Activated CD4-positive, alpha-beta memory T cell treated with anti-CD3 and anti-CD28 coated beads for 36 hours (primary cell): Measurements from ENCODE around the gene PRRG4. TPM values are rescaled to one million over a fixed set of nuclear protein-coding genes. Genes with fewer than 3 reads are reported as not detected.
"Not testable (repeated sequence)": the region's sequence is repeated elsewhere in the genome, so short reads cannot be mapped to it uniquely, and the experiment has no call there.

Source experiments
- CTCF ChIA-PET: fragments of 350-600 bp; sonication (Branson Sonifier 250); formaldehyde crosslinking; loops from one replicate; lab custom pipeline; 2021; ENCODE audit warnings: antibody characterized with exemption, inconsistent platforms; lab: Charles Lee
- POLR2A ChIA-PET: fragments of 350-600 bp; sonication (Branson Sonifier 250); formaldehyde crosslinking; loops from one replicate; lab custom pipeline; 2021; ENCODE audit warnings: antibody characterized with exemption; lab: Charles Lee
- DNase-seq: peaks from one replicate; pipeline ENCODE4 v3.0.0-alpha.2; 2020
- H3K27ac Mint-ChIP-seq: one replicate; pipeline ENCODE4 v1.8.0; 2021; ENCODE audit warnings: mixed read lengths
- H3K27me3 Mint-ChIP-seq: one replicate; pipeline ENCODE4 v1.8.0; 2021; ENCODE audit warnings: mixed read lengths
- H3K36me3 Mint-ChIP-seq: one replicate; pipeline ENCODE4 v1.8.0; 2021; ENCODE audit warnings: mixed read lengths
- H3K4me1 Mint-ChIP-seq: one replicate; pipeline ENCODE4 v1.8.0; 2021; ENCODE audit warnings: low read depth, mixed read lengths
- H3K4me3 Mint-ChIP-seq: one replicate; pipeline ENCODE4 v1.8.0; 2021; ENCODE audit warnings: mild to moderate bottlenecking, mixed read lengths
- H3K9me3 Mint-ChIP-seq: one replicate; pipeline ENCODE4 v1.8.0; 2021; ENCODE audit warnings: mixed read lengths
- intact Hi-C: fragments of 100-400 bp; cut with micrococcal nuclease; formaldehyde crosslinking; loops from one replicate; pipeline ENCODE4 v1.15.1; 2023
- total RNA-seq, 2 experiments: library from RNA; stranded (reverse); gene quantifications; one replicate each; pipeline ENCODE4 v1.2.3, GENCODE V29; 2021

Gene PRRG4
- total RNA-seq, 2 experiments from 2014 or later = 0.24 to 0.43 TPM

GRCh38 chr11:32888384-32888710 is 58.6 kb downstream of the PRRG4 start:
- CTCF ChIA-PET = interaction anchor here (0.7 kb wide), 1 partner anchor 9 kb away, joined by 3 read pairs; no protein-coding TSS in a partner anchor
- H3K4me3 Mint-ChIP-seq, POLR2A ChIA-PET: not testable (repeated sequence)

GRCh38 chr11:32888805-32889204 is 59.1 kb downstream of the PRRG4 start:
- DNase-seq = no peak
- Mint-ChIP-seq H3K4me1 (peaks cover 10% of the 10 kb centered on the region), H3K27me3 (no peaks in the 10 kb centered on the region), H3K4me3 (no peak overlapping the region), H3K9me3 (no peaks in the 10 kb centered on the region), H3K36me3 (no peaks in the 10 kb centered on the region), H3K27ac (no peak overlapping the region)
- POLR2A ChIA-PET = no interaction called here
- intact Hi-C loops = no loop called here
- CTCF ChIA-PET = interaction anchor here (0.7 kb wide), 1 partner anchor 10 kb away, joined by 3 read pairs; no protein-coding TSS in a partner anchor

More at GRCh38 chr11:32888384-32888710, 58.6 kb downstream of the PRRG4 start:
- H3K9me3 Mint-ChIP-seq, H3K36me3 Mint-ChIP-seq, H3K27ac Mint-ChIP-seq, DNase-seq, intact Hi-C loops, H3K4me1 Mint-ChIP-seq, H3K27me3 Mint-ChIP-seq: not testable (repeated sequence)

GRCh38 chr11:32890843-32891656 is 61.3 kb downstream of the PRRG4 start:
- CTCF ChIA-PET = no interaction called here
- intact Hi-C loops = loop anchor here (5.0 kb wide), 3 partner anchors 64 to 309 kb away; partner anchors contain the start of genes CSTF3, EIF3M and PRRG4
- Mint-ChIP-seq H3K36me3 (no peaks in the 10 kb centered on the region), H3K4me3 (peak overlapping the region; percentile 24), H3K27me3 (no peaks in the 10 kb centered on the region), H3K27ac (peak overlapping the region; percentile 89), H3K9me3 (no peaks in the 10 kb centered on the region), H3K4me1 (peaks cover 27% of the 10 kb centered on the region)
- POLR2A ChIA-PET = interaction anchor here (0.6 to 1.2 kb wide), 2 partner anchors 120 to 152 kb away, joined by 3 read pairs; no protein-coding TSS in a partner anchor
- DNase-seq = no peak

GRCh38 chr11:32891657-32892354 is 62.1 kb downstream of the PRRG4 start:
- intact Hi-C loops = loop anchor here (1.0 to 5.0 kb wide), 6 partner anchors 65 to 367 kb away; partner anchors contain the start of genes CSTF3, EIF3M and PRRG4
- DNase-seq = no peak
- peaks cover 28% of the 10 kb centered on the region for H3K4me1 Mint-ChIP-seq
- no peaks in the 10 kb centered on the region for H3K9me3 Mint-ChIP-seq
- ChIA-PET POLR2A (interaction anchor here (0.6 to 1.2 kb wide), 7 partner anchors 13 to 169 kb away, joined by 3 to 5 read pairs (median 3); no protein-coding TSS in a partner anchor), CTCF (interaction anchor here (0.7 to 1.1 kb wide), 3 partner anchors 21 to 172 kb away, joined by 3 read pairs; no protein-coding TSS in a partner anchor)
- H3K27me3 Mint-ChIP-seq = no peaks in the 10 kb centered on the region
- H3K4me3 Mint-ChIP-seq = peak overlapping the region; percentile 78
- no peaks in the 10 kb centered on the region for H3K36me3 Mint-ChIP-seq
- H3K27ac Mint-ChIP-seq = peak overlapping the region; percentile 89

- no peaks in the 10 kb centered on the region for H3K36me3 Mint-ChIP-seq
- DNase-seq = peak; percentile 79
- H3K27me3 Mint-ChIP-seq = no peaks in the 10 kb centered on the region
- intact Hi-C loops = loop anchor here (1.0 to 5.0 kb wide), 6 partner anchors 65 to 366 kb away; partner anchors contain the start of genes CSTF3, EIF3M and PRRG4
- POLR2A ChIA-PET = interaction anchor here (0.6 to 1.2 kb wide), 8 partner anchors 14 to 269 kb away, joined by 3 to 5 read pairs (median 3); partner anchors contain the start of gene CSTF3
- peak within 1 kb of the TSS; percentile 97 for H3K4me3 Mint-ChIP-seq
- peak within 1 kb of the TSS; percentile 90 for H3K27ac Mint-ChIP-seq
- CTCF ChIA-PET = interaction anchor here (0.7 to 1.6 kb wide), 5 partner anchors 22 to 173 kb away, joined by 3 to 6 read pairs (median 3); no protein-coding TSS in a partner anchor
- H3K4me1 Mint-ChIP-seq = peaks cover 30% of the 10 kb centered on the region
- H3K9me3 Mint-ChIP-seq = no peaks in the 10 kb centered on the region
These were observed 62.8 kb downstream of the PRRG4 start, which contains the start of gene QSER1 for GRCh38 chr11:32892355-32893092. TSS of gene QSER1 (plus strand) at chr11:32892811. CDS start at chr11:32893126, 315 bp downstream.

- DNase-seq = no peak
- Mint-ChIP-seq H3K36me3 (no peaks in the 10 kb centered on the region), H3K9me3 (no peaks in the 10 kb centered on the region), H3K4me1 (peaks cover 32% of the 10 kb centered on the region), H3K27ac (peak overlapping the region; percentile 90), H3K4me3 (peak overlapping the region; percentile 97), H3K27me3 (no peaks in the 10 kb centered on the region)
- CTCF ChIA-PET = interaction anchor here (0.7 to 1.6 kb wide), 2 partner anchors 12 to 84 kb away, joined by 3 to 6 read pairs; no protein-coding TSS in a partner anchor
- POLR2A ChIA-PET = interaction anchor here (0.9 to 1.1 kb wide), 2 partner anchors 147 to 268 kb away, joined by 3 read pairs; partner anchors contain the start of gene CSTF3
- intact Hi-C loops = loop anchor here (2.0 to 5.0 kb wide), 5 partner anchors 66 to 366 kb away; partner anchors contain the start of genes CSTF3, EIF3M and PRRG4
These were observed 63.3 kb downstream of the PRRG4 start for GRCh38 chr11:32893093-32893342.

- CTCF ChIA-PET = interaction anchor here (0.7 to 2.4 kb wide), 4 partner anchors 12 to 172 kb away, joined by 3 to 13 read pairs (median 5); no protein-coding TSS in a partner anchor
- Mint-ChIP-seq H3K27me3 (no peaks in the 10 kb centered on the region), H3K9me3 (no peaks in the 10 kb centered on the region), H3K27ac (peak overlapping the region; percentile 90), H3K36me3 (no peaks in the 10 kb centered on the region), H3K4me3 (peak overlapping the region; percentile 97), H3K4me1 (peaks cover 32% of the 10 kb centered on the region)
- intact Hi-C loops = loop anchor here (2.0 to 5.0 kb wide), 6 partner anchors 66 to 365 kb away; partner anchors contain the start of genes CSTF3, EIF3M and PRRG4
- peak; percentile 68 for DNase-seq
- POLR2A ChIA-PET = interaction anchor here (0.7 to 1.5 kb wide), 6 partner anchors 20 to 268 kb away, joined by 3 to 5 read pairs (median 3); partner anchors contain the start of gene CSTF3
These were observed 63.8 kb downstream of the PRRG4 start for GRCh38 chr11:32893343-32894148.

- H3K4me3 Mint-ChIP-seq = peak overlapping the region; percentile 97
- no peaks in the 10 kb centered on the region for H3K27me3 Mint-ChIP-seq
- H3K36me3 Mint-ChIP-seq = no peaks in the 10 kb centered on the region
- H3K27ac Mint-ChIP-seq = peak overlapping the region; percentile 90
- POLR2A ChIA-PET = interaction anchor here (0.5 to 1.5 kb wide), 5 partner anchors 20 to 310 kb away, joined by 3 to 5 read pairs (median 4); partner anchors contain the start of gene EIF3M
- DNase-seq = peak; percentile 54
- peaks cover 35% of the 10 kb centered on the region for H3K4me1 Mint-ChIP-seq
- no peaks in the 10 kb centered on the region for H3K9me3 Mint-ChIP-seq
- CTCF ChIA-PET = interaction anchor here (0.7 to 2.4 kb wide), 3 partner anchors 66 to 171 kb away, joined by 3 to 13 read pairs (median 4); no protein-coding TSS in a partner anchor
- intact Hi-C loops = loop anchor here (2.0 to 5.0 kb wide), 4 partner anchors 67 to 312 kb away; partner anchors contain the start of genes CSTF3, EIF3M and PRRG4
These were observed 64.6 kb downstream of the PRRG4 start for GRCh38 chr11:32894149-32894827.

- intact Hi-C loops = loop anchor here (2.0 to 5.0 kb wide), 4 partner anchors 68 to 313 kb away; partner anchors contain the start of genes CSTF3, EIF3M and PRRG4
- H3K27me3 Mint-ChIP-seq = no peaks in the 10 kb centered on the region
- no peak for DNase-seq
- H3K4me1 Mint-ChIP-seq = peaks cover 42% of the 10 kb centered on the region
- no peaks in the 10 kb centered on the region for H3K36me3 Mint-ChIP-seq
- POLR2A ChIA-PET = interaction anchor here (1.0 to 1.5 kb wide), 2 partner anchors 144 kb away, joined by 4 read pairs; partner anchors contain the start of gene TCP11L1
- CTCF ChIA-PET = interaction anchor here (1.2 to 2.4 kb wide), 2 partner anchors 145 to 170 kb away, joined by 4 to 13 read pairs; no protein-coding TSS in a partner anchor
- no peaks in the 10 kb centered on the region for H3K9me3 Mint-ChIP-seq
- no peak overlapping the region for H3K4me3 Mint-ChIP-seq
- no peak overlapping the region for H3K27ac Mint-ChIP-seq
These were observed 65.2 kb downstream of the PRRG4 start for GRCh38 chr11:32894921-32895320.
